ENCODE data around the gene DPP6. TPM values are rescaled to one million over a fixed set of nuclear protein-coding genes. Genes with fewer than 3 reads are reported as not detected.

The DPP6 gene
- polyA plus RNA-seq, 2 of the 4 experiments (the other 2 are of a cell fraction) = not detected

DNA sequence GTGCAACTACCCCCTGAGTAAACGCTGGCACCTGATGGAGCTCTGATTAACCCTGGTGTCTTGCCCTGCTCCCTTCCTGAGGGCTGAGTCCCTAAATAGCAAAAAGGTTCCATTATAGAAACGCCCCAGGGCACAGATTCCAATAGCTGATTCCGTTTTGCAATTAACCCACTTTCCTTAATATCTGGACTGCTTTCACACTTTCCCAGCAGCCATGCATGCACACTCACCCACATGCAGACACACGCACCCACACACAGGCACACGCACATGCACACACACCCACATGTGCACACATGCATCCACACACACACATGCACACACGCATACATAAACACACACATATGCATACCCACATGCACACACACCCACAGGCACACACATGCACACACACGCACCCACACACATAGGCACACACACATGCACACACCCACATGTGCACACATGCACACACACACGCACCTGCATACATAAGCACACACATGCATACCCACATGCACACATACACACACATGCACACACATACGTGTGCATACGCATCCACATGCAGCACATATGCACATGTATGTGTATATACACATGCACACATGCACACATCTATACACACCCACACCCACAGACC lies 821.4 kb downstream of the DPP6 start (continued):
- no peak for TF ChIP-seq RAD21 (conservative IDR thresholded peaks at IDR 0.05 in 1 of 2, IDR thresholded peaks at IDR 0.05 in 1 of 2)
- TF ChIP-seq RCOR1 (IDR thresholded peaks at IDR 0.05; ENCODE audit: low read depth, low read length) = no peak

DNA sequence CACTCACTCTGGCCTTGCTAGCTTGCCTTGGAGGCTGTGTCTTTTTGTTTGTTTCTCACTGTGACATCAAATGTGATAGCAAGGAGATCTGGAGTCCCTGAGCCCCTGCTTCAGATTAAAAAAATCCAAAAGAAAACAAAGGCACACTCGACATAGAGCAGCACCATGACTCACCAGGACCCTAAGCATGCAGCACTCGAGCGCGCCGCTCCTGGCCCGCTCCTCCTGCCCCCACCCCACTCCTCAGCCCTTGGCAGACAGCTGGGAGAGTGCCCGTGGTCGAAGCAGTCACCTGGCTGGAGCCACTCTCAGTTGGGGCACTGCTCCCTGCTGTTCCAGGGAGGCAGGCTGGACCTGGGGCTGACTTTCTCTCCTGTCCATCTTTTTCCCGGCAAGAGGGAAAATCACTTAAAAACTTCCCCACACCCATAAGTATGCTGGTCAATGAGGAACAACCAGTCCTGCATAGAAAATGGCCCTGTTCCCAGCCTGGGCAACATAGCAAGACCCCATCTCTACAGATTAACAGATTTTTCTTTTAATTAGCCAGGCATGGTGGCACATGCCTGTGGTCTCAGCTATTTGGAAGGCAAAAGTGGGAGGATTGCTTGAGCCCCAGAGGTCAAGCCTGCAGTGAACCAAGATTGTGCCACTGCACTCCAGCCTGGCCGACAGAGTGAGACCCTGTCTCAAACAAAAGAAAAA lies 822.4 kb downstream of the DPP6 start:
- H3K27ac ChIP-seq = no peak overlapping the region
- ATAC-seq (no peak; a peak in 1 of 6 replicates), FAIRE-seq (no peak), DNase-seq (ENCODE audit: low read depth in 1 of 2, low spot score in 1 of 2) (no peak)
- H3K4me2 ChIP-seq = no peak overlapping the region
- no peak overlapping the region for H3K4me3 ChIP-seq
- no peaks in the 10 kb centered on the region for H3K4me1 ChIP-seq
- no peaks in the 10 kb centered on the region for H3K9me3 ChIP-seq
- TF ChIP-seq KDM1A (IDR thresholded peaks at IDR 0.05; ENCODE audit: low read depth) (no peak), TP53 (CRISPR knock-in tag; IDR thresholded peaks at IDR 0.05) (no peak), ZSCAN20 (CRISPR knock-in tag; IDR thresholded peaks at IDR 0.05) (no peak), RARB (CRISPR knock-in tag; IDR thresholded peaks at IDR 0.05) (no peak), RAD21 (conservative IDR thresholded peaks at IDR 0.05 in 1 of 2, IDR thresholded peaks at IDR 0.05 in 1 of 2) (no peak), HOXB5 (CRISPR knock-in tag; IDR thresholded peaks at IDR 0.05) (no peak), ZFP36 (IDR thresholded peaks at IDR 0.05; ENCODE audit: borderline replicate concordance, partially characterized antibody) (no peak)
- TF ChIP-seq, protein P1, sequence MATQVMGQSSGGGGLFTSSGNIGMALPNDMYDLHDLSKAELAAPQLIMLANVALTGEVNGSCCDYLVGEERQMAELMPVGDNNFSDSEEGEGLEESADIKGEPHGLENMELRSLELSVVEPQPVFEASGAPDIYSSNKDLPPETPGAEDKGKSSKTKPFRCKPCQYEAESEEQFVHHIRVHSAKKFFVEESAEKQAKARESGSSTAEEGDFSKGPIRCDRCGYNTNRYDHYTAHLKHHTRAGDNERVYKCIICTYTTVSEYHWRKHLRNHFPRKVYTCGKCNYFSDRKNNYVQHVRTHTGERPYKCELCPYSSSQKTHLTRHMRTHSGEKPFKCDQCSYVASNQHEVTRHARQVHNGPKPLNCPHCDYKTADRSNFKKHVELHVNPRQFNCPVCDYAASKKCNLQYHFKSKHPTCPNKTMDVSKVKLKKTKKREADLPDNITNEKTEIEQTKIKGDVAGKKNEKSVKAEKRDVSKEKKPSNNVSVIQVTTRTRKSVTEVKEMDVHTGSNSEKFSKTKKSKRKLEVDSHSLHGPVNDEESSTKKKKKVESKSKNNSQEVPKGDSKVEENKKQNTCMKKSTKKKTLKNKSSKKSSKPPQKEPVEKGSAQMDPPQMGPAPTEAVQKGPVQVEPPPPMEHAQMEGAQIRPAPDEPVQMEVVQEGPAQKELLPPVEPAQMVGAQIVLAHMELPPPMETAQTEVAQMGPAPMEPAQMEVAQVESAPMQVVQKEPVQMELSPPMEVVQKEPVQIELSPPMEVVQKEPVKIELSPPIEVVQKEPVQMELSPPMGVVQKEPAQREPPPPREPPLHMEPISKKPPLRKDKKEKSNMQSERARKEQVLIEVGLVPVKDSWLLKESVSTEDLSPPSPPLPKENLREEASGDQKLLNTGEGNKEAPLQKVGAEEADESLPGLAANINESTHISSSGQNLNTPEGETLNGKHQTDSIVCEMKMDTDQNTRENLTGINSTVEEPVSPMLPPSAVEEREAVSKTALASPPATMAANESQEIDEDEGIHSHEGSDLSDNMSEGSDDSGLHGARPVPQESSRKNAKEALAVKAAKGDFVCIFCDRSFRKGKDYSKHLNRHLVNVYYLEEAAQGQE (IDR thresholded peaks at IDR 0.05) = no peak
- TF ChIP-seq, protein P2, sequence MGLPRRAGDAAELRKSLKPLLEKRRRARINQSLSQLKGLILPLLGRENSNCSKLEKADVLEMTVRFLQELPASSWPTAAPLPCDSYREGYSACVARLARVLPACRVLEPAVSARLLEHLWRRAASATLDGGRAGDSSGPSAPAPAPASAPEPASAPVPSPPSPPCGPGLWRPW (IDR thresholded peaks at IDR 0.05) = no peak
- ChIA-PET CTCF (no interaction called here), POLR2A (no interaction called here)
- 10% methylated on average over 8 of the region's 10 CpGs for WGBS (ENCODE audit: missing lambda C conversion rate)

DNA sequence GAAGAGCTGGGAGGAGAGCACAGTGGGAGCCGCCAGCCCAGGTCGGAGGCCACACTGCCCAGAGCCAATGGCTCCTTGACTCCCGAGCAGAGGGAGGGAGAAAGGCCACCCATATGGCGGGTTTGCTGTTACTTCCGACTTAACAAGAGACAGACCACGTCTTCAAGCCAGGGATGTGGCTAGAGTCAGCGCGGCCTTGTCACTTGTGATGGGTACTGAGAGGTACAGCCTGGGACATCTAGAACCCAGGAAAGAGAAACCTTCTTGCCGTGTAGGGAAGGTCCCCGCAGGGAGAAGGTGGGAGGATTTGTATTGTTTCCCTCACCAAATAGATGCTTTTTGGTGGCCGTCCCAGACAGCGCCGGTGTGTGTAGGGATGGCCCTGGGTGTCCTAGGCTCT lies 823.1 kb downstream of the DPP6 start:
- Histone ChIP-seq H3K4me3 (no peak overlapping the region), H3K4me1 (no peaks in the 10 kb centered on the region), H3K27ac (no peak overlapping the region), H3K9me3 (no peaks in the 10 kb centered on the region), H3K4me2 (no peak overlapping the region)
- FAIRE-seq = no peak
- ATAC-seq = no peak
- CTCF ChIA-PET = interaction anchor here (0.8 kb wide), 1 partner anchor 15 kb away, joined by 3 read pairs; no protein-coding TSS in a partner anchor
- POLR2A ChIA-PET = no interaction called here
- WGBS (ENCODE audit: missing lambda C conversion rate) = 56% methylated on average over 13 of the region's 13 CpGs
- TF ChIP-seq KDM5A (IDR thresholded peaks at IDR 0.05) (no peak), CBX2 (IDR thresholded peaks at IDR 0.05; ENCODE audit: borderline replicate concordance, low read depth) (no peak), FOXS1 (CRISPR knock-in tag; IDR thresholded peaks at IDR 0.05) (no peak), ZFP36 (IDR thresholded peaks at IDR 0.05; ENCODE audit: borderline replicate concordance, partially characterized antibody) (no peak), NFE2L2 (conservative IDR thresholded peaks at IDR 0.05; ENCODE audit: low read length) (no peak), MAFK (IDR thresholded peaks at IDR 0.05; ENCODE audit: partially characterized antibody) (no peak), EHF (CRISPR knock-in tag; IDR thresholded peaks at IDR 0.05) (no peak), RNF2 (IDR thresholded peaks at IDR 0.05; ENCODE audit: borderline replicate concordance, low read depth) (no peak), EHMT2 (IDR thresholded peaks at IDR 0.05; ENCODE audit: low read depth) (no peak), POLR2A (IDR thresholded peaks at IDR 0.05; ENCODE audit: low read length) (no peak), ZC3H11A (IDR thresholded peaks at IDR 0.05) (no peak), HDAC2 (IDR thresholded peaks at IDR 0.05) (no peak), MAZ (IDR thresholded peaks at IDR 0.05; ENCODE audit: borderline replicate concordance, low read depth, low read length) (no peak), FOSL2 (IDR thresholded peaks at IDR 0.05) (no peak), FOSL2 (CRISPR knock-in tag; IDR thresholded peaks at IDR 0.05) (no peak)
- TF ChIP-seq, protein P3, sequence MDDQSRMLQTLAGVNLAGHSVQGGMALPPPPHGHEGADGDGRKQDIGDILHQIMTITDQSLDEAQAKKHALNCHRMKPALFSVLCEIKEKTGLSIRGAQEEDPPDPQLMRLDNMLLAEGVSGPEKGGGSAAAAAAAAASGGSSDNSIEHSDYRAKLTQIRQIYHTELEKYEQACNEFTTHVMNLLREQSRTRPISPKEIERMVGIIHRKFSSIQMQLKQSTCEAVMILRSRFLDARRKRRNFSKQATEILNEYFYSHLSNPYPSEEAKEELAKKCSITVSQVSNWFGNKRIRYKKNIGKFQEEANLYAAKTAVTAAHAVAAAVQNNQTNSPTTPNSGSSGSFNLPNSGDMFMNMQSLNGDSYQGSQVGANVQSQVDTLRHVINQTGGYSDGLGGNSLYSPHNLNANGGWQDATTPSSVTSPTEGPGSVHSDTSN (IDR thresholded peaks at IDR 0.05) = no peak
- no peak for DNase-seq (ENCODE audit: low read depth in 1 of 2, low spot score in 1 of 2)
